Ovary (tissue), 3 donors: ENCODE results near the gene EPM2AIP1.

ENCODE experiments used
- EP300 ChIP-seq: sonication (generic); formaldehyde crosslinking; IDR thresholded peaks from one replicate; pipeline ENCODE4 v1.6.1; 2017; ENCODE audit warnings: antibody characterized with exemption
- POLR2A ChIP-seq: fragments of 450-650 bp; IDR thresholded peaks from one replicate; pipeline ENCODE4 v1.6.1; 2017; ENCODE audit warnings: antibody characterized with exemption, mild to moderate bottlenecking, moderate library complexity
- TF ChIP-seq, protein P1 (sequence below), 3 donors: fragments of 450-650 bp in 2 of 3; fragments of 200-600 bp in 1 of 3; IDR thresholded peaks; one replicate each; pipeline versions ENCODE4 v1.5.1 to v1.8.0; 2016 to 2022; ENCODE audit warnings: antibody characterized with exemption in 3 of 3, mild to moderate bottlenecking in 1 of 3
- donor health status: DM: no; HTN: no; CAD: no.

DNA sequence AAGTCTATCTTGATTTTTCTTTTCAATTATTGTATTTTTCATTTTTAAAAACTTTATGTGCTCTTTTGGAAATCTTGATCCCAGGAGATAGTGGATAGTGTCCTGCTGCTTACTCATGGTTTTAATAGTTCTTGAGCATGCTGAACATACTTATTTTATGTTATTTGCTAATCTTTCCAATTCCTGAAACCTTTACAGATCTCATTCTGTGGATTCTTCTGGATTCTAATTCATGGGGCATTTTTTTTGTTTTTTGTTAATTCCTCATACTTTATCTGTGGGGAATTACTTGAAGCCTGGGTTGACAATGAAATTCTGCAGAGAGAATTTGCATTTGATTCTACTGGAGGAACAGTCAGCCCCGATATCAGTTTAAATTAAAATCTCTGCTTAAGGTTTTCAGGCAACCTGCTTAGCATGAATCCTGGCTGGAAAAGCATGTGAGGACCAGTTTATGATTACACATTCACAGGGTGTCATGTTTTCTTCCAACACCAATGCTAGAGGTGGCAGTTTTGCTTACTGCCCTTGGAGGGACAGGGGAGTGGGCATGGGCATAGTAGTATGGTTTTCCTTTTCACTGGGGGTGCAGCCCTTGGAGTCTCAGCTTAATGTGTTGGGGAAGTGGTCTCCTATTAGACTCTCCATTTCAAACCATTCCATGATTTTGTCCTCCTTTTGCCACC lies 46.4 kb upstream of the EPM2AIP1 start:
- TF ChIP-seq, protein P1, sequence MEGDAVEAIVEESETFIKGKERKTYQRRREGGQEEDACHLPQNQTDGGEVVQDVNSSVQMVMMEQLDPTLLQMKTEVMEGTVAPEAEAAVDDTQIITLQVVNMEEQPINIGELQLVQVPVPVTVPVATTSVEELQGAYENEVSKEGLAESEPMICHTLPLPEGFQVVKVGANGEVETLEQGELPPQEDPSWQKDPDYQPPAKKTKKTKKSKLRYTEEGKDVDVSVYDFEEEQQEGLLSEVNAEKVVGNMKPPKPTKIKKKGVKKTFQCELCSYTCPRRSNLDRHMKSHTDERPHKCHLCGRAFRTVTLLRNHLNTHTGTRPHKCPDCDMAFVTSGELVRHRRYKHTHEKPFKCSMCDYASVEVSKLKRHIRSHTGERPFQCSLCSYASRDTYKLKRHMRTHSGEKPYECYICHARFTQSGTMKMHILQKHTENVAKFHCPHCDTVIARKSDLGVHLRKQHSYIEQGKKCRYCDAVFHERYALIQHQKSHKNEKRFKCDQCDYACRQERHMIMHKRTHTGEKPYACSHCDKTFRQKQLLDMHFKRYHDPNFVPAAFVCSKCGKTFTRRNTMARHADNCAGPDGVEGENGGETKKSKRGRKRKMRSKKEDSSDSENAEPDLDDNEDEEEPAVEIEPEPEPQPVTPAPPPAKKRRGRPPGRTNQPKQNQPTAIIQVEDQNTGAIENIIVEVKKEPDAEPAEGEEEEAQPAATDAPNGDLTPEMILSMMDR (IDR thresholded peaks at IDR 0.05) = no peak
- TF ChIP-seq POLR2A = no peak
- TF ChIP-seq EP300 = no peak
